Measurements from ENCODE around the gene TSPAN14.

Gene TSPAN14

DNA sequence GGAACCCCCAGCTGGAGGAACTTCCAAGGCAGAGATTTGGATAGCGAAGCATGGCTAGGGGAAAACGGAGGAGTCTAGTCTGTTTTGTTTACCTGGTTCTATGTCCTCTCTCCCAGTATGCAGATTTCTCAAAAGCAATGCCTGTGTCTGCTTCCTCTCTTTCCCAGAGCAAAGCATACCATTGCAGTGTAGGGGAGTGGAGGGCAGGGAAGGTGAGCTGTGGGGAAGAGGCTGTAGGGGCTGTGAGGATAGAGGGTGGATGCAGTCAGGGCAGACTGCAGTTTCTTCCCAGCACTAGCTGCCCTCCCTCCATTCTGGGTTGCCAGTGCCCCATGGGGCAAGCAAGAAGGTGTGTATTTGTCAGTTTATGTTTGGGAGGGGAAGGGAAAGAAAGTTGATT lies 16.9 kb upstream of the TSPAN14 start:
- Histone ChIP-seq H3K9me3 (ENCODE audit: insufficient read depth, low read length) (no peaks in the 10 kb centered on the region), H3K79me2 (ENCODE audit: insufficient read depth, low read length) (no peaks in the 10 kb centered on the region), H2AFZ (ENCODE audit: low read depth, low read length, severe bottlenecking) (no peak overlapping the region), H3K27ac (ENCODE audit: low read depth, low read length) (no peak overlapping the region), H3K9ac (ENCODE audit: low read length) (no peak overlapping the region), H3F3A (ENCODE audit: insufficient read depth) (no peaks in the 10 kb centered on the region), H3K4me2 (ENCODE audit: low read depth, low read length, poor library complexity, severe bottlenecking) (no peak overlapping the region), H3K4me3 (ENCODE audit: insufficient read depth, low read length, poor library complexity, severe bottlenecking) (no peak overlapping the region), H3K9me2 (replicated peaks; ENCODE audit: insufficient read depth, low read length) (no peaks in the 10 kb centered on the region), H3K36me3 (ENCODE audit: low read length) (no peaks in the 10 kb centered on the region), H4K20me1 (ENCODE audit: low read depth, low read length) (no peaks in the 10 kb centered on the region), H3K27me3 (ENCODE audit: low read length) (no peaks in the 10 kb centered on the region)
- TF ChIP-seq EZH2phosphoT487 (conservative IDR thresholded peaks at IDR 0.05; ENCODE audit: low read length) (no peak), CTCF (IDR thresholded peaks at IDR 0.05; ENCODE audit: insufficient read depth, low read length, poor library complexity, severe bottlenecking) (no peak)

GRCh38 chr10:80441831-80442230 lies 12.3 kb upstream of the TSPAN14 start:
- no peak overlapping the region for H3K4me2 ChIP-seq (ENCODE audit: low read depth, low read length, poor library complexity, severe bottlenecking)
- no peaks in the 10 kb centered on the region for H4K20me1 ChIP-seq (ENCODE audit: low read depth, low read length)
- H2AFZ ChIP-seq (ENCODE audit: low read depth, low read length, severe bottlenecking) = no peak overlapping the region
- H3K9me3 ChIP-seq (ENCODE audit: insufficient read depth, low read length) = no peaks in the 10 kb centered on the region
- H3K27me3 ChIP-seq (ENCODE audit: low read length) = no peaks in the 10 kb centered on the region
- no peak overlapping the region for H3K9ac ChIP-seq (ENCODE audit: low read length)
- no peak overlapping the region for H3K27ac ChIP-seq (ENCODE audit: low read depth, low read length)
- no peaks in the 10 kb centered on the region for H3K36me3 ChIP-seq (ENCODE audit: low read length)
- no peak overlapping the region for H3K4me3 ChIP-seq (ENCODE audit: insufficient read depth, low read length, poor library complexity, severe bottlenecking)
- no peaks in the 10 kb centered on the region for H3F3A ChIP-seq (ENCODE audit: insufficient read depth)
- no peaks in the 10 kb centered on the region for H3K9me2 ChIP-seq (replicated peaks; ENCODE audit: insufficient read depth, low read length)
- no peak for TF ChIP-seq EZH2phosphoT487 (conservative IDR thresholded peaks at IDR 0.05; ENCODE audit: low read length)
- no peak for TF ChIP-seq CTCF (IDR thresholded peaks at IDR 0.05; ENCODE audit: insufficient read depth, low read length, poor library complexity, severe bottlenecking)
- no peaks in the 10 kb centered on the region for H3K79me2 ChIP-seq (ENCODE audit: insufficient read depth, low read length)

- no peak overlapping the region for H3K27ac ChIP-seq (ENCODE audit: low read depth, low read length)
These were observed 11.2 kb upstream of the TSPAN14 start for GRCh38 chr10:80442879-80443278.

More at GRCh38 chr10:80442879-80443278, 11.2 kb upstream of the TSPAN14 start:
- Histone ChIP-seq H3K79me2 (ENCODE audit: insufficient read depth, low read length) (no peaks in the 10 kb centered on the region), H4K20me1 (ENCODE audit: low read depth, low read length) (no peaks in the 10 kb centered on the region), H3K9me3 (ENCODE audit: insufficient read depth, low read length) (no peaks in the 10 kb centered on the region), H3K4me2 (ENCODE audit: low read depth, low read length, poor library complexity, severe bottlenecking) (no peak overlapping the region), H2AFZ (ENCODE audit: low read depth, low read length, severe bottlenecking) (no peak overlapping the region), H3K9me2 (replicated peaks; ENCODE audit: insufficient read depth, low read length) (no peaks in the 10 kb centered on the region), H3F3A (ENCODE audit: insufficient read depth) (no peaks in the 10 kb centered on the region), H3K4me3 (ENCODE audit: insufficient read depth, low read length, poor library complexity, severe bottlenecking) (no peak overlapping the region), H3K36me3 (ENCODE audit: low read length) (no peaks in the 10 kb centered on the region), H3K27me3 (ENCODE audit: low read length) (no peaks in the 10 kb centered on the region), H3K9ac (ENCODE audit: low read length) (no peak overlapping the region)
- TF ChIP-seq CTCF (IDR thresholded peaks at IDR 0.05; ENCODE audit: insufficient read depth, low read length, poor library complexity, severe bottlenecking) (no peak), EZH2phosphoT487 (conservative IDR thresholded peaks at IDR 0.05; ENCODE audit: low read length) (no peak)
